Measurements from ENCODE around the gene NAALAD2. TPM values are rescaled to one million over a fixed set of nuclear protein-coding genes. Genes with fewer than 3 reads are reported as not detected.
"Not testable (repeated sequence)": the region's sequence is repeated elsewhere in the genome, so short reads cannot be mapped to it uniquely, and the experiment has no call there.

The NAALAD2 gene
- total RNA-seq, 1 experiment from 2014 or later = not detected

- in situ Hi-C loops (cut with HindIII; ENCODE audit: low pct_unique_long_range_greater_than_20kb, low sequenced_read_pairs) = no loop called here
Measured at GRCh38 chr11:90228056-90228455, 93.6 kb downstream of the NAALAD2 start.

GRCh38 chr11:90229791-90230190, 95.3 kb downstream of the NAALAD2 start:
- DNase-seq (ENCODE audit: low read depth) = no peak
- in situ Hi-C loops (cut with HindIII; ENCODE audit: low pct_unique_long_range_greater_than_20kb, low sequenced_read_pairs) = no loop called here

More at GRCh38 chr11:90228056-90228455, 93.6 kb downstream of the NAALAD2 start:
- DNase-seq (ENCODE audit: low read depth) = no peak

GRCh38 chr11:90234977-90235376, 100.5 kb downstream of the NAALAD2 start:
- in situ Hi-C loops (cut with HindIII; ENCODE audit: low pct_unique_long_range_greater_than_20kb, low sequenced_read_pairs) = no loop called here
- no peak for DNase-seq (ENCODE audit: low read depth)

GRCh38 chr11:90235526-90235925, 101.1 kb downstream of the NAALAD2 start:
- in situ Hi-C loops (cut with HindIII; ENCODE audit: low pct_unique_long_range_greater_than_20kb, low sequenced_read_pairs) = no loop called here

GRCh38 chr11:90237004-90237403, 102.5 kb downstream of the NAALAD2 start:
- DNase-seq (ENCODE audit: low read depth) = no peak
- in situ Hi-C loops (cut with HindIII; ENCODE audit: low pct_unique_long_range_greater_than_20kb, low sequenced_read_pairs) = no loop called here

More at GRCh38 chr11:90235526-90235925, 101.1 kb downstream of the NAALAD2 start:
- no peak for DNase-seq (ENCODE audit: low read depth)

GRCh38 chr11:90239967-90240636, 105.6 kb downstream of the NAALAD2 start:
- DNase-seq (ENCODE audit: low read depth); in situ Hi-C loops (cut with HindIII; ENCODE audit: low pct_unique_long_range_greater_than_20kb, low sequenced_read_pairs): not testable (repeated sequence)

GRCh38 chr11:90241414-90241813, 107.0 kb downstream of the NAALAD2 start:
- in situ Hi-C loops (cut with HindIII; ENCODE audit: low pct_unique_long_range_greater_than_20kb, low sequenced_read_pairs) = no loop called here
- no peak for DNase-seq (ENCODE audit: low read depth)

Other genes starting within 250 kb of the NAALAD2 start
- not detected in 2 replicates for gene TRIM49D1, start 212.4 kb upstream of the NAALAD2 start, total RNA-seq (2014; rRNA removed; shearing (Covaris generic); ENCODE audit: low replicate concordance)
- gene TRIM49D2, start 210.6 kb upstream of the NAALAD2 start, total RNA-seq (2014; rRNA removed; shearing (Covaris generic); ENCODE audit: low replicate concordance) = not detected in 2 replicates
- not detected in 2 replicates for gene TRIM64, start 168.6 kb upstream of the NAALAD2 start, total RNA-seq (2014; rRNA removed; shearing (Covaris generic); ENCODE audit: low replicate concordance)
- not detected in 2 replicates for gene TRIM49C, start 103.6 kb upstream of the NAALAD2 start, total RNA-seq (2014; rRNA removed; shearing (Covaris generic); ENCODE audit: low replicate concordance)
- gene UBTFL1, start 48.7 kb upstream of the NAALAD2 start, total RNA-seq (2014; rRNA removed; shearing (Covaris generic); ENCODE audit: low replicate concordance) = not detected in 2 replicates
- 34.0 and 59.6 TPM in 2 replicates for gene CHORDC1, start 88.4 kb downstream of the NAALAD2 start, total RNA-seq (2014; rRNA removed; shearing (Covaris generic); ENCODE audit: low replicate concordance)